HG02763 (cell line): ENCODE results near the gene SSUH2.

Experiments used
- ATAC-seq: cut with Tn5 transposase; IDR thresholded peaks from one replicate; pipeline ENCODE4 v1.9.1; 2021; ENCODE audit warnings: mild to moderate bottlenecking, moderate library complexity; ENCODE audit not compliant: unreplicated experiment

Gene SSUH2

DNA sequence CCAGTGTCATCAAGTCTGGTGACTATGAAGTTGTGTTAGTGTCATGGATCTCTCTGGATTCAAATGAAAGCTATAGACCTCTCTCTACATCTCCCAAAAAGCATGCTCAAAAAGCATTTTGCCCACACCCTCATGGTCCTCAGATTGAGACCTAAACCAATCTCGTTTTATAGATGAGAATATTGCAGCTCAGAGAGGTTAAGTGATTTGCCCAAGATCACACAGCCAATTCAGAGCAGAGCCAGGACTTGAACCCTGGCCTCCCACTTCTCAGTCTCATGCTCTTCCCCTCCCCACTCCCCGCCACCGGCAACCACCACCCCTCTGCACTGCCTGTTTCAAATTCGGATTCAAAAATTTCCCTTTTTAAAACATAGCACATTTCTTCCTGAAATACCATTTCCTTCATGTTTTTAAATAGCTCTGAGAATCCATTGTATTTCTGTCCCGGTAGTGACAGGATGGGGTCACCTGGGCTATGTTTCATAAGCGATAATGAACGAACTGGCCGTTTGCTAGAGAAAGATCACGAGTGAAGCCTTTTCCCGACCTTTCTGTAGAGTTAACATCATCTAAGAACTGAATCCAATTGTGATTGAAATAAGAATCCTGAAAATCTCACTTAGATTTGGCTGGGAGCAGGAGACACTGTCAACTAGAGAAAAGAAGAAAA is 769 bp downstream of the SSUH2 start:
- ATAC-seq, result no peak

DNA sequence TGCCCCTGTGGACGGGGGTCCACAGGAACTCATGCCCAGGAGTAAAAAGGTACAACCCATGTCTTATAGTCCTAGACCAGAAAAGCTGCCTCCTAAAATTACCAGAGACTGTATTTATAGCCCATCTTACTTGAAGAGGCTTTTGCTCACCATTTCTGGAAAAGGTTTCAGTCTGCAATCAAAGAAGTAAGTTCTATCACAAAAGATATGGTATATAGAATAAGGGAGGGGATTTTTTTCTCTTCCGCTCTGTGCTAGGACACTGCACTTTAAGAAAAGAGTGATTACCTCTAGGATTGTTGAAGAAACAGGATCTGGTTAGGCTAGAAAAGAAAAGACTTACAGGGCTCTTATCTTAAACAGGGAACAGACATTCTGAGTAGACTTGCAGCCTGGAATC is 2.6 kb downstream of the SSUH2 start:
- no peak for ATAC-seq

DNA sequence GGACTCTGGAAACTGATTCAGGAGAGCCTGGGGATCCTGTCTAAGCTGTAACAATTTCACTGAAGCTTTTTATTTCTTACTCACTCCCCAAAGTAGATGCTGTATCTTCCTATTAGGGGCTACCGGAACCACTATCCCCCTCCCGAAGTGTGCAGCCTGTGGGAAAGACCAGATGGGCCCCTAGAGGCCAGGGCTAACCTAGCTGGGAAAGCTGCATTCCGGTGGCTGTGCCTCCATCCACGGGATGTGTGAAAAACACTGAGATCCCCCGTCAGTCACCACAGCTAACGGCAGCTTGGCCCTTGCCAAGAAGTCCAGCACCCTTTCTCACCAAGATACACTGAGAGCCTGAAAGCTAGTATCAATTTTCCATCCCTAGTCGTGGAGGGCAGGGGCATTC is 3.1 kb downstream of the SSUH2 start:
- ATAC-seq, result no peak

DNA sequence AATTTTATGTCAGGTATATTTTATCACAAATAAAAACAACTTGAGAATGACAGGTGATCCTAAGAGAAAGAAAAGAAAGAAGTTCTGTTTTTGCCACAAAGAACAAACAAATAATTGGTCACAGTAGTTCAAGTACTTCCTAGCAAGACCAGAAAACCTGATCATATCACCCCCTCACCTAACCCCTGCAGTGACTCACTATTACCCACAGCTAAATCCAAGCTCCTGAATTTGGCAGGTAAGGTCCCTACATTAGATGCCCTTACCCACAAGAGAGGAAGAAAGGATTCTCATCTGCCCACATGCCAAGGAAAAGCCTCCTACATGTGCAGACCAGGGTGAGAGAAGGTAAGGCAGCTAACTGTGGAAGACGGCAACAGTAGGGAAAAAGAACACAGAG is 4.4 kb downstream of the SSUH2 start:
- ATAC-seq, result no peak

DNA sequence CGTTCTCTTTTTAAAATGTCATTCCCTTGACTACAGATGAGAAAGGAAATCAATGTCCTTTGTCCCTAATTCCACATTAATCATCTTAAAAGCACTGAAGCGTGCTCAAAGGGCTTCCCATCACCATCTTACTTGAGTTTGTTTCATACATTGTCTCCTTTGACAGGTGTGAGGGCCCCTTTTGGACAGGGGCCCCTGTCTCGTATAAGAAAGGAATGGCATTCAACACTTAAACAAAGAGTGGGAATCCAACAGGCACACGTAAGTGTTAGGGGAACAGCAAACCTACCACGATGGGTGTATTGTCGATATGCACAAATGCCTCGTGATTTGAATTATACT is 5.0 kb downstream of the SSUH2 start:
- ATAC-seq, result no peak

DNA sequence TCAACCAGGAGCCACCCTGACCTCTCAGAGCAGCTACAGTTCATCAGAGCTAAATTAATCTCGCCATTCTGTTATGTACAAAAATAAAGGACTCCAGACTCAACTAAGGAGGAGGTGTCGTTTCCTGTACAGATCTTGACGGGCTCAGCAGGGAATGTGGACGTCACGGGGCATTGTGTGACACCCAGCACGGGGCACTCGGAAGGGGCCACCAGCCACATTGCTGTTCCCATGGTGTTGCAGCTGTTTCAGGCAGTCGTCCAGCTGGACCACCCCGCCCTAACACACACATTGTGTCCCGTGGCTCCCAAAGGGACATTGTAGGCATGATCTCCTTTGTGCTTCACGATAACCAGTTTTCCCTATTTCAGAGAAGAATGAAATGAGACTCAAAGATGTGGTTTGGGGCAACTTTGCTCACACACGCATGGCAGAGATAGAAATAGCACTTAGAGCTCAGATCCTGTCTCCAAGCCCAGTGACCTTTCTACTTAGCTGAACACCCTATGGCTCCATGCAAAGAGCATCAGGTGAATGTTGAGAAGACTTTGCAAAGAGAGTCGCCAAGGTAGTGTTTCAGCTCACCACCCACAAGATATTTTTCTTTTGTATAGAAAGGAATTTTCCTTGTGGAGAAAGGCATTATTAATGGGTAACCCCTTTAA is 5.5 kb downstream of the SSUH2 start:
- no peak for ATAC-seq

DNA sequence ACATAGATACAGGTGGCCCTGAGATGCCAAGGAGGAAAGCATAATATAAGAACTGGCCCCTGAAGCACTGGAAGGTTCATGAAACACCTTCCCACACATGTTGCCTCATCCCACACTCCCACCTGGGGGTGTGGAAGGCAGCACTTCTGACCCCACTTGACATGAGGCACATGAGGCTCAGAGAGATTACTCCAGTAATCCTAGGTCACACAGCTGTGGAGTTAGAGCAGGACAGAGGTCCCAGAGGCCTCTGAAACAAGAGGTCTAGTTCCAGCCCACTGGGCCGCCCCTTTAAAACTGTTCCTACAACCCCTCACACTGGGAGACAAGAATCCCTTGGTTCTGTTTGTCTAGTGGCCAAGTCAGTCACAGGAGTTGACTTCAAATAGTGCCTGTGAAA is 7.2 kb downstream of the SSUH2 start:
- no peak for ATAC-seq

DNA sequence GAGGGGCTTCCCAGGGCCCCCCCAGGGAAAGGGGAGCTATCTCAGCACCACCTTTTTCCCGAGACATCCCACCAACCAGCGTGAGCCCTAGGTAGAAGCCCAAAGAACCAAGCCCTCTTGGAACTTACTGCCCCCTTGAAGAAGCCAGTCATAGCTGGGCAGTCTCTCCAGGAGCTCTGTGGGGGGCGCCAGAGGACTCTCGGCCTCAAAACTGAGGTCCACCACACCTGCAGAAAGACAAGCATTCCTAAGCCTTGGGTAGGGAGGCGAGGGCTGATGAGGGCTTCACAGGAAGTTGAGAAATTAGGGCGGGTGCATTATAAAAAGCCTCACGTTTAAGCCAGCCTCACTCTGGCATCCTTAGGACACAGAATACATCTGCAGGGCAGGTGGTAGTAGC is 9.0 kb downstream of the SSUH2 start:
- no peak for ATAC-seq

DNA sequence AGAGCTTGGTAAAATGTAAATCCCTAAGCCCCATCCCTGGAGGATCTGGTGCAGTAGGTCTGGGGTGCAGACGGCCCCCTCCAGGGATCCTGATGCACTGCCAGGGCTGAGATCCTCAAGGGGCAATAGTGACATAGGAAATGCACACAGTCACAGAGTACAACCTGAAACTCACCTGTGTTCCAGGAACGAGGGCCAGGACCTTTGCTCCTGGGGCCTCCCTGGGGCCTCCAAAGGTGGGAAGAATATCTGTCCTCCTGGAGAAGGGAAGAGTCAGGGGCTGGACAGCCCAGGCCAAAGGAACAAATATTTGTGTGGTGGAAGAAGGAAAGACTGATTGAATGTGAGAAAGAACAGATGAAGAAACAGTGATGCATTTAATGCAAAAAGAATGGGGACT is 9.5 kb downstream of the SSUH2 start:
- no peak for ATAC-seq

DNA sequence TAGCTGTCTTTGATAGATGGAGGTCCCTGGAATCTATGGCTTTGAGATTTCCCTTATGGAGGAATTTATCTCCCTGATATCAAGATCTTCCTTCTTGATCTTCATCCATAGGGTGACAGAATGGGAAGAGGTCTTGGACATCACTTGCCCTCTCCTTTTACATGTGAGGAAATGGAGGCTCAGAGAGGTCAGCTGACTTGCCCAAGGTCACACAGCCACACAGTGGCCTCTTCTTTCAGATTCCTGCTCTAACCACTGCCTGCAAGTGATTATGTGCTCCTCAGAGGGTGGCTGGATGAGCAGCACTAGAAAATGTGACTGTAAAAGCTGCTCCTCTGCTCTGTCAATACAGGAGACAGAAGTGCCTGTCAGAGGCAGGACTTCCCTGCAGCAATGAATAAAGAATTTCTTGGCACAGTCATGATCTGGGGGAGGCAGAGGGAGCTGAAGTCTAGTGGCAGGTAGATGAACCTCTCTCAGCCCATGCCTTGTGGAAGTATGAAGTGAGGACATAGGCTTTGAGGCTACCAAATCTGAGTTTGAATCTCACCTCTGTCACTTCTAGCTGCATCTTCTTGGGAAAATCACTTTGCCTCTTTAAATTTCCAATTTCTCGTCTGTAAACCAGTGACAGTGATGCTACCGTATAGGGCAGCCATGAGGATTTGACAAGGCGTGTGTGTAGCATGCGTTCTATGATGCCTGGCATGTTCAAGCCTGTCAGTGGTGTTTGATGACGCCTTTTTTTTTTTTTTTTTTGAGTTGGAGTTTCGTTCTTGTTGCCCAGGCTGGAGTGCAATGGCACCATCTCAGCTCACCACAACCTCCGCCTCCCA is 12.0 kb downstream of the SSUH2 start:
- no peak for ATAC-seq

DNA sequence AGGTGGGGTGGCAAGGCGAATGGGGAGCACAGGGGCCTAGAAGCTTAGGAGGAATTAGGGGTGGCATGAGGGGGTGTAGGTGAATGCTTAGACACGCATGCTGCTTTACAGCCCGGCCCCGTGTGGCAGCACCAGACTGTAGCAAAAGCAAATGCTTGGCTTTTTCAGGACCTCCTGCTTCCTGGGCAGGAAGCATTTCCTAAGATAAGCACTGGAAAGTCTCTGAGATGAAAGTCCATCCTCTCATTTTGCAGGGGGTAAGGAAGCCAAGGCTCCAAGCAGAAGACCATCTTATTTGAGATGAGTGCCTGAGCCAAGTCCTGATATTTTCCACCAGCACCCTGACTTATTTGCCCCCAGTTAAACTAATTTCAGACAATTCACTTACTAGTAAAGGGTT is 12.9 kb downstream of the SSUH2 start:
- no peak for ATAC-seq

DNA sequence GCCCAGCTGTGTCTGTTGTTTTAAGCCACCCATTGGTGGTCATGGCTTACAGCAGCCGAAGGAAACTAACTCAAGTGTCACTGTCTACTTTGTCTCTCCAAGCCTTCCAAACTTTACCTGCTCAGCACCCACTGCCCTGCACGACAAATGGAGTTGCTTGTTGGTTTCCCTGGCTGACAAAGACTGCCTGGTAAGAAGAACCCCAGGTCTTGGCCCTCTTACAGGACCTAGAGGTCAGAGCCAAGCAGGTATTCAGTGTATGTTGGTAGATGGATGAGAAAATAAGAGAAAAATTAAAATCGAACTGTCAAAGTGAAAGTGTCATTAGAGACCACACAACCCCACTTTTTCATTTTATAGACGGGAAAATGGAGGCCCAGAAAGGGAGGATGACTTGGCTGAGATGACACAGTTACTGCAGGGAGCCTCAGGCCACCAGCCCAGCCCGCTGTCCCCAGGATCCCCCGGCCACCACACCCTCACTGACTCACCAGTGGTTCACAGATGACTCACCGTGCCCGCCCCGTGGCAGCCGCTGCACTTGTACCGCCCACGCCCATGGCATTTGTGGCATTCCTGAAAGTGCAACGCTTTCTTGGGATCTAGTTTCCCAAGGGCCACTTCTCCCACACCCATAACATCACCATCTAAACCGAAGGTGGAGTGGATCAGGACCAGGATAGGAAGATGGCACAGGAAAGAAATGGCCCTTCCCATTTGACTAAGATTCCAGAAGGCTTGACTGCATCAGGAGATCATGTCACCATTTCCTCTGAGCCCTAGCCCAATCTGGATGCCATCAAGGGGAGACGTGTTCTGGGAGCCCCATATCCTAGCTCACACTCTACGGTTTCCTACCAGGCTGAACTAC is 15.2 kb downstream of the SSUH2 start:
- ATAC-seq, result peak; percentile 62

DNA sequence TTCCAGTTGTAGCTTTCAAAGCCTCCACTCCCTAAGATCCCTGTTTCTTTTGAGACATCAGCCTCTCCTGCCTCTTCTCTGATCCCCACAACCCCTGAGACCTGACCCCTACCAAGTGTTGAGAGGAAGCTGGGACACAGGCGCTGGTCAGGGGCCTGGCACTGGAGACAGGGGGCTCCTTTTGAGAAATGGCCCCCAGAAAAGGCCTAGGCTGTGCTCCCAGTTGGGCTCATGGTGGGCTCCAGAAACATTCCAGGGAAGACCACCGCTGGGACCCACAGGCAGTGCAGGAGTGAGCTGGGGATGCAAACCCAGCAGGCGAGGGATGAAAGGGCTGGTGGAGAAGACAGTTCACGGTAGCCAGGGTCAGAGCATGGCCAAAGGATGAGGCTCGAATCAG is 16.6 kb downstream of the SSUH2 start:
- no peak for ATAC-seq

DNA sequence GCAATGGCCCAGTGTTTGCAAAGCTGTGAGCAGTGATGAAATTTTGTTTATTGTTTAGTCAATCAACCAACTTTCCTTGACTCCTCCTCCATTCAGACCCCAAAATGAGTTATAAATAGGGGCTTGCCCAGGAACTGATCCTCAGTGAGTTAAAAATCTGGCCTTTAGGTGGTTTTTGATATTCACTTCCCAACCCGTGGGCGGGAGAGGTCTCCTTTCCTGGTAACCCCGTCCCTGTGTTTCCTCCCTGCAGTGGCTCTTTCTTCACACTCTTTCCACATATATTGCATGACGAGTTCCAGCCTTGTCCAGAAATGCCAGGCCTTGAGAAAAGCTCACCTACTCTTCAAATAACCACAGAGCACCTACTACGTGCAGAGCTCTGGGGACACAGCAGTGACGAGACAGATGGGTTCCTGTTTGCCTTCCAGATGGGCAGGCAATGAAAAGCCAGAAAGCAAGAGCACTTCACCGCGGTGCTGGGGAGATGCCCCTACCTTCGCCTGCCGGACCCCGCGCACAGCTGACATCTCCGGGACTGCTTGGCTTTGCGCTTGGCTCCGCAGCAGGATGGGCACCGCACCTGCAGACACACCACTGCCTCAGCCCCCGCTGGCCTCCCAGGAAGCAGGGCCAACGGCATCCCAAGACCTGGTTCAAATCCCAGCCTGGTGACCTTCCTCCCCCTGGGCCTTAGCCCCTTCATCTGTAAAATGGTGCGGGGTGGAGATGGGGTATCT is 17.2 kb downstream of the SSUH2 start:
- ATAC-seq, result no peak

DNA sequence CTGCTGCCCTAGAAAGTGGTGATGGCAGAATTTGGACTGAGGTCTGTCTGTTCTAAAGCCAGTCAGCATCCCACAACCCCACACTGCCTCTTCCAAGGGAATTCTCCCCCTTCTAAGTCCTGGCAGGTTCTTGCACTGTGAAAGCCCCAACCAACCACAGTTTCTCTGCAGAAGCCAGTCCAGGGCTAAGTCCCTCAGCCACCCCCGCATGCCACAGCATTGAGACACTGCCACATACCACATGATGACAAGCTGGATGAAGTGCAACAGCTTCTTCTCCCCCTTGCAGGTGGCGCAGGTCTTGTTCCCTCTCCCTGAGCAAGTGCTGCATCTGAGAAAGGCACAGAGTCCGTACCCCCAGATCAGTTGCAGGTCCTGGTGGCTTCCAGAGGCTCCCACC is 18.6 kb downstream of the SSUH2 start:
- no peak for ATAC-seq

DNA sequence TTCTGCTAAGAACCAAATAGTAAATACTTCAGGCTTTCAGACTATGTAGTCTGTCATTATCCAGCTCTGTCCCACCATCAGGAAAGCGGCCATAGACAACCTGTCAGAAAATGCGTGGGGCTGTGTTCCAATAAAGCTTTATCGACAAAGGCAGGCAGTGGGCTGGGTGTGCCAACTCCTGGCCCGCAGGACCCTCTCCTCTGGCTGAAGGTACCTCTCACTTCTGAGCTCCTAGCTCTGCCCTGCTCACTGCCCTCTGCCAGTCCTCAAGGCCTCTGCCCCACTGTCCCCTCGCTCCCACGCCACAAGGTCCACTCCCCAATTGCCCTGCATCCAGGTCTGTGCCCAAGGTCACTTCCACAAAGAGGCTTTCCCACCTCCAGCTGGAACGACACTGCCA is 20.0 kb downstream of the SSUH2 start:
- ATAC-seq, result no peak

DNA sequence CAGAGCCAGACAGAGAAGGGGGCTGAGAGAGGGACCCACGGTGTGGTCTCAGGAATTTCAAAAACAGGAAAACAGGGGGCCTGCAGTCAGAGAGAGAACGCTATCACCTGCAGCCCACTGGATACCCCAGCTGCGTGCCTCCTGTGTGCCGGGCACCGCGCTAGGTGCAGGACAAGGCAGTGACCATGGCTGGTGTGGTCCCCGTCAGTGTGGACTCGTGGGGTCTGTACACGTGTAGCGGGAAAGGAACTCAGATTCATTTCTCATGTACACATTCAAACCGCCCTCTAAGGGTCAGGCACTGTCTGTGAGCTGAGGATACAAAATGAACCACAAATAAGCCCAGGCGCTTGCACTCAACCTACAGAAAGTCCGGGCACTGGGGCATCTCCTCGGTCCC is 20.9 kb downstream of the SSUH2 start:
- ATAC-seq, result no peak

DNA sequence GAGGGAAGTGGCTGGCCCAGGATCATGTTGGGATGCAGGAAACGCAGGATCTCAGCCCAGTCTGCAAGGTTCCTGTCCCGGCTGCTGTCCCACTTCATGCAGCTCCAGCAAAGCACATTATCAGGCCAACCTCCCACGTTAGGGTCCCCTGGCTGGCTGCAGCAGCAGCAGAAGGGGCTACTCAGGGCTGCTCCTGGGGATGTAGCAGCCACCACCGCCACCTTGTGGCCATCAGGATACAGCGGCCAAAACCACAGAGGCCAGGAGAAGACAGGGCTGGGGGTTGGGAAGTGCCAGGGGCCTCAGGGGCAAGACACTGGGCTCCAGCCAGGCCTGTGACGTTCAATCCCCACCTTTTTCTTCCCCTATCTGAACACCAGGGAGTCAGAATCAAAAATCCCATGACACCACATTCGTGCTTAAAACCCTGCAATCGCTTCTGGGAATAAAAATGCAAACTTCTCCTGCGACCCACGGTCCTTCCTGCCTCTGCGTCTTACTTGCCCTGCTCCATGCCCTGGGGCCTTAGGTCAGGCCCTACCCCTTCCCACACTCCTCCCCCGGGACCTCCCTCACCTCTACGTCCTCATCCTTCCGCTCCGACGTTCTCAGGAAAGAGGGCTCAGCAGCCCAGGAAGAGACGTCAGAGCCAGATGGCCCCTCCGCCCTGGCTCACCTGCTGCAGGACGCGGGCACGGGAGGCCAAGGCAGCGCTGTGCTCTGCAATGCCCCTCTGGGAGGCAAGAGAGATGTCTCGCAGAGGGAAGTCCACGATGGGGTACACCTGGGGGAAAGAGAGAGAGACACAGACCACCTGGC is 21.5 kb downstream of the SSUH2 start:
- ATAC-seq, result peak; percentile 86

DNA sequence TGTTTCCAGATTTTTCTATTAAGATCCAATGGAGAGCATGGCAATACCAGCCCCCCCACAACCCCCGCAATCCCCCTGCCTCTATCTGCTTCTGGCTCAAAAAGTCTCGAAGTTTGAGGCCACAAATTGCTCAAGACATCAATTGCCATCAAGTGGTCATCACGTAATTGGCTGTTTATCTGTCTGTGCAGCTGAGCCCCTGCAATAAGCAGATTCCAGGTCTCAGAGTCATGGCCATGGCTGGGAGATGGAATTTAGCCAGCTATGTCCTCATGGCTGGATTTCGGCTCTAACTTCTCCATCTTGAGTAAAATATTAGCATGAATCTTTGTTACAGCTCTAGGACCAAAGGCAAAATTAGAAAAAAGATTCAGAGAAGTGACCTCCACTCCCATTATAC is 22.7 kb downstream of the SSUH2 start:
- no peak for ATAC-seq

DNA sequence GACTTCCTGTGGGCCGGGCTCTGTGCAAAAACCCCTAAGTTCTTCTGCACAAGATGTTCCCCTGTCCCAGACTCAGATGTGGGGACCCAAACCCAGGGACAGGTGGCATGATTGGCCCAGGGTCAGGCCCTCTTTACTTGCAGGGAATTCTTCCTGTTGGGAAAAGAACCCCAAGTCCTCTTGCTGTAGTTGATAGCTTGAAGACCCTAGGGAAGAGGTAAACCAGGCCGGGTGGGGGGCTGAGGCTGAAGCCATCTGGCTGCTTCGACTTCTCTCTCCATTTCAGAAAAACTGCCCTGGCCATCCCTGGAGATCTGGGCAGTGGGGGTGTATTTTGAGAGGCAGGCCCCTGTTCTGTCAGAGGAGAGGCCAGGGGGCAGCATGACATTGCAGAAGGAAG is 23.5 kb downstream of the SSUH2 start:
- ATAC-seq, result no peak
